HTR-8/SVneo (cell line): ENCODE results near the gene NXPH1.
A peak's percentile ranks its signal among the peaks of the same experiment; 100 is the strongest.

Experiments used
- DNase-seq: peaks from one replicate; pipeline ENCODE4 v3.0.0; 2011; ENCODE audit warnings: low spot score, mixed read lengths; ENCODE audit not compliant: insufficient read length
- FAIRE-seq: peaks from 2 replicates; lab custom pipeline; 2011; peaks lifted over from hg19 to GRCh38; lab: Jason Lieb, UNC

NXPH1 gene

GRCh38 chr7:8435590-8436545 lies 2.5 kb downstream of the NXPH1 start:
- no peak for FAIRE-seq

DNA sequence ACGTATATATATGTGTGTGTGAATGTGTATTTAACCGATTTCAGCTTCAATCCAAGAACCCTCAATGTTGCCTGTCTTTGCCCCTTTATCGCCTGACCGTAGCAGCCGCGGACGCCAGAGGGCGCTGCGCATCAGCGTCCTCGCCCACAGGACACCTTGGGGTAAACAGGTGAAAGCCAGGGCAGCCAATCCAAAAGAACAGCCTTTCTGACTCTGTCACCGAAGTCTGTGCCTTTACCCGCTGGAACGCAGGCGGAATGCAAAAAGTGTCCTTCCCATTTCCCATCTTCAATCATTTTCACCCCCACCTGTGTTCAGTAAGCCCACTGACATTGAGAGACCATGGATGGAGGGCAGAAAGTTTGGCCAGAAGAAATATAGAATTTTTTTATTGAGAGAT lies 3.6 kb downstream of the NXPH1 start:
- DNase-seq (peak; percentile 58), FAIRE-seq (peak; percentile 83)

More at GRCh38 chr7:8435590-8436545, 2.5 kb downstream of the NXPH1 start:
- no peak for DNase-seq

DNA sequence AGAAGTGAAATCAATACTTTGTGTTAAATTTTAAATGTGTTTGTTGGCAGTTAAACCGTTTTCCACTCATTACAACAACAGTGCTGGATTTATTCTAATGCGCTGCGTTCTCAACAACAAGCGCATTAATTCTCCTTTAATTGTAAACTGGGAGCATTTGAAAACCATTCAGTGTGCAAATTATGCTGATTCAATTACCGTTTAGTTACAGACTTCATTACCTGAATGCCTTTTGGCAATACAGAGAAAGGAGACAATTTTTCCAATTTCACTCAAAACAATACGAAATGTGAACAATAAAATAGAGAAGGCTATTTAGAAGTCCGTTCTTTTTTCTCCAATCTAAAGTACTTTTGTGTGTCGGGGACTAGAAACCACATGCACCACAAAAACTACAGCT lies 4.2 kb downstream of the NXPH1 start:
- FAIRE-seq (no peak), DNase-seq (no peak)

DNA sequence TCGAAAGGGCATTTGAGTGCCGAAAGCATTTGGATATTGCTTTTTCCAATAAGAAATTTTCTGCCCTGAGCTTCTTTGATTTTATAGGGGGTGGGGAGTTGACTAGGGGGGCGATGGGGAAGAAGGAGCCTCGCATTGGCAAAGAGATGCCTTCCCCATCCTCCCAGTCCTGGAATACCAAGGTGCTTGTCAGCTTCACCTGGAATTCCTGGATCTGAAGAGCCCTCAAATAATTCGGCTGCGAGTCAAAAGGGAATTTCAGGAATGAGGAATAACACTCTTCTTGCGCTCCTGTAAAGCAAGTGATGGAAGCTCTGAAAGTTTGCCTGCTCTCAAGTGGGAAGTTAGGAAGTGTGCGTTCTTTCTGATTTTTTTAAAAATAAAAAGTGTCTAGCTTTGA lies 7.3 kb downstream of the NXPH1 start:
- DNase-seq (no peak), FAIRE-seq (no peak)

- DNase-seq (no peak), FAIRE-seq (no peak)
These were observed 7.9 kb downstream of the NXPH1 start for GRCh38 chr7:8441106-8441965.

- FAIRE-seq (no peak), DNase-seq (no peak)
These were observed 8.8 kb downstream of the NXPH1 start for GRCh38 chr7:8442051-8442813.

DNA sequence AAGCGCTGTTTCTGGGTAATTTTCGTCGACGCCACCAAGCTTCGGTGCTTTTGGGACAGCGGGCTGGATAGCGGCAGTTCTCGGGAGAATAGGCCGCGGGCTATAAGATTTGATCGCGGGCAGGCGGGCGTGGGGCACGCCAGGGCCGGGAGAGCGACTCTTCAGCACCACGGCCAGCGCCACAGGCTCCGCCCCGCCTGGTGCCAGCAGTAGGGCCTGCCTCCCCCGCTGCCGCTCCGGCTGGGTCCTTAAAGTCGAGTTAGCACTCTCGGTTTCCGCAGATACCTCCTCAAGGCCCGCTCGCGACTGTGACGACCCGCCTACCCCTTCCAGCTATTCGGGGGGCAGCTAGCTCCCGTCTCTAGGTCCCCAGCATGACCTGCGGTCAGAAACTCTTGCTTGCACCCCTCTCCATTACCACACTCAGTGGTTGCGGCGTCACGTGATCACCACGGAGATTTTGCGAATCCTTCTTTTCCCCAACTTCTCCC lies 9.4 kb downstream of the NXPH1 start:
- DNase-seq (no peak), FAIRE-seq (no peak)

- FAIRE-seq = no peak
- no peak for DNase-seq
These were observed 10.4 kb downstream of the NXPH1 start for GRCh38 chr7:8443576-8444467.

DNA sequence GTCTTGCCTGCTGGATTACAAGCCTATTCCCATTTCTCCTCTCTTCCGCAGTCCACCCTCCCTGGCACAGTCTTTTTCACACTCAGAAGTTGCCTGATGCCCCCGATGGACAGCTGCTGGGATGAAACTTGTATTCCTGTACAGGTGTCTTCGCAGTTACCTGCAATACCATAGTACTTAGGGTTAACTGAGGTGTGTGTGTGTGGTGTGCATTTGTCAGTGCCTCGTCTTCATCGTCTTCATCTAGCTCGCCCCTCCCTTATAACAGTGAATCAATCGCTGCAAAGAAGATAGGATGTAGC lies 11.0 kb downstream of the NXPH1 start:
- FAIRE-seq (no peak), DNase-seq (no peak)

- no peak for FAIRE-seq
These were observed 20.1 kb downstream of the NXPH1 start for GRCh38 chr7:8453535-8453934.

GRCh38 chr7:8455426-8455825 lies 22.0 kb downstream of the NXPH1 start:
- DNase-seq (no peak), FAIRE-seq (peak; percentile 46)

More at GRCh38 chr7:8453535-8453934, 20.1 kb downstream of the NXPH1 start:
- DNase-seq = no peak

GRCh38 chr7:8462309-8462708 lies 28.9 kb downstream of the NXPH1 start:
- DNase-seq = no peak
- FAIRE-seq = no peak

DNA sequence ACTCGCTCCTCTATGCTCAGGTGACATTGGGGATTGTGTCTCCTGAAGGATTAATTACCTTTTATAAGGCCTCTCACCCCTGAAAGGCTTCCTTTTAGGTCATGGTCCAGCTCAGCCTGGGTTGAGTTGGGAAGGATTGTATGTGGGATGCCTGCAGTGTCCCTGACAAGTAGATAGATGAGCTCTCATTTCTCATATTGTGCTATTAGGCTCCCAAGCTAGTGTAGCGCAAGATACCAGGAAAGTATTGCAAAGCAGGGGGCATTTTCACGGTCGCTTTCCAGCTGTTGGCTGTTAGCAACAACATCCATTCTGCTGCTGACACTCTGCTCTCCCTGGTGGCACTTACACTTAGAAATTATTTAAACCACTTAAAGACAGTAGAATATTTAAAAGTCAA lies 31.9 kb downstream of the NXPH1 start:
- FAIRE-seq = no peak

GRCh38 chr7:8480527-8480926 lies 47.1 kb downstream of the NXPH1 start:
- FAIRE-seq = no peak
- DNase-seq = no peak

More for the DNA sequence above, 31.9 kb downstream of the NXPH1 start:
- no peak for DNase-seq

- FAIRE-seq (no peak), DNase-seq (no peak)
These were observed 47.7 kb downstream of the NXPH1 start for GRCh38 chr7:8481096-8481495.

- no peak for DNase-seq
These were observed 48.5 kb downstream of the NXPH1 start for GRCh38 chr7:8481752-8482446.

DNA sequence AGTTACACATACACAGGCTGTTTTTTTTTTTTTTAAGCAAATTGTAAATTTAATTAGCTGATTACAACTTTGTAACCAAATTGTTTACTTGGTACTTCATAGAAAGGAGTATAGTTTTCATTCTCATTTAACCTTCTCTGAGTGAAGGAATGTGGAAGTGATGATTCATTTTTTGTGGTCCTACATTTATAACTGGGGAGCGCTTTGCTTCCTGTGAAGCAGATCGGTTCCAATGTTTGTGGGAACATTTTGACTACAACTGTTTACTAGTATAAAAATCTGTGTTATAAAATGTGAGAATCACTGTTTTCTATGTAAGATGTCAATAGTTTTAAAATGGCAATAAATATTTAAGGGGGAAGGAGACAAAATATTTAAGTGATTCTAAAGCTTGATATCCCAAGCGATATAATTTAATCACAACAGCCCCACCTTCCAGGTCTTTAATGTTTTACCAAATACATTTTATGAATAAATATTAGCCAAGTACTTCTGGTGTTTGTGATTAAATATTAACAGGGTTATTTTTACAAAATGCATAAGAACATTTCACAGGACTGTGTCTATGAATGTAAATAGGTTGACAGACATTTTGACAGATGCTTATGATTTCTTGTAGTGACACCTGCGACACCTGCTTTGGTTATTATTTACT lies 57.1 kb downstream of the NXPH1 start:
- FAIRE-seq (no peak), DNase-seq (no peak)

More at GRCh38 chr7:8481752-8482446, 48.5 kb downstream of the NXPH1 start:
- no peak for FAIRE-seq

DNA sequence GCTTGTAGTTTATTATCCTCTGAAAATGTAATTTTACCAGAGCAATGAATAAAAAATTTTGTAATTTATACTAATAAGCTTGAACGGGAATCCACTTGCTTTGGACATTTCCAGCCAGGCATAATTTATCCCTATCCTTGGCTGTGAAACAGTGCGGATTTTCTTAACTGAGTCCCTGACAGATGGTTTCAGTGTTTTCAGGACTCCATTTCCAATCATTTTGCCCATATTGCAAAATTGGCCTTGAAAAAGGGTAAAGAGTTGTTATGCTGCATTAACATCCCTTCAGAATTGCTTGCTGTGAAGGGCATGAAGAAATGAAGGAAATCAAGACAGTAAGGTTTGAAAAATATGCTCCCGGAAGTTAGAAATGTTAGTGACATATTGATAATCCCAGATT lies 57.7 kb downstream of the NXPH1 start:
- FAIRE-seq (no peak), DNase-seq (no peak)
